Activated CD4-positive, alpha-beta memory T cell treated with anti-CD3 and anti-CD28 coated beads for 36 hours (primary cell): ENCODE results near the gene TTC13. TPM values are rescaled to one million over a fixed set of nuclear protein-coding genes. Genes with fewer than 3 reads are reported as not detected.

Experiments used
- CTCF ChIA-PET: fragments of 350-600 bp; sonication (Branson Sonifier 250); formaldehyde crosslinking; loops from one replicate; lab custom pipeline; 2021; ENCODE audit warnings: antibody characterized with exemption, inconsistent platforms; lab: Charles Lee
- POLR2A ChIA-PET: fragments of 350-600 bp; sonication (Branson Sonifier 250); formaldehyde crosslinking; loops from one replicate; lab custom pipeline; 2021; ENCODE audit warnings: antibody characterized with exemption; lab: Charles Lee
- DNase-seq: peaks from one replicate; pipeline ENCODE4 v3.0.0-alpha.2; 2020
- H3K27ac Mint-ChIP-seq: one replicate; pipeline ENCODE4 v1.8.0; 2021; ENCODE audit warnings: mixed read lengths
- H3K27me3 Mint-ChIP-seq: one replicate; pipeline ENCODE4 v1.8.0; 2021; ENCODE audit warnings: mixed read lengths
- H3K36me3 Mint-ChIP-seq: one replicate; pipeline ENCODE4 v1.8.0; 2021; ENCODE audit warnings: mixed read lengths
- H3K4me1 Mint-ChIP-seq: one replicate; pipeline ENCODE4 v1.8.0; 2021; ENCODE audit warnings: low read depth, mixed read lengths
- H3K4me3 Mint-ChIP-seq: one replicate; pipeline ENCODE4 v1.8.0; 2021; ENCODE audit warnings: mild to moderate bottlenecking, mixed read lengths
- H3K9me3 Mint-ChIP-seq: one replicate; pipeline ENCODE4 v1.8.0; 2021; ENCODE audit warnings: mixed read lengths
- intact Hi-C: fragments of 100-400 bp; cut with micrococcal nuclease; formaldehyde crosslinking; loops from one replicate; pipeline ENCODE4 v1.15.1; 2023
- total RNA-seq, 2 experiments: library from RNA; stranded (reverse); gene quantifications; one replicate each; pipeline ENCODE4 v1.2.3, GENCODE V29; 2021

TTC13 gene
- total RNA-seq, 2 experiments from 2014 or later, result 17.3 to 18.3 TPM

DNA sequence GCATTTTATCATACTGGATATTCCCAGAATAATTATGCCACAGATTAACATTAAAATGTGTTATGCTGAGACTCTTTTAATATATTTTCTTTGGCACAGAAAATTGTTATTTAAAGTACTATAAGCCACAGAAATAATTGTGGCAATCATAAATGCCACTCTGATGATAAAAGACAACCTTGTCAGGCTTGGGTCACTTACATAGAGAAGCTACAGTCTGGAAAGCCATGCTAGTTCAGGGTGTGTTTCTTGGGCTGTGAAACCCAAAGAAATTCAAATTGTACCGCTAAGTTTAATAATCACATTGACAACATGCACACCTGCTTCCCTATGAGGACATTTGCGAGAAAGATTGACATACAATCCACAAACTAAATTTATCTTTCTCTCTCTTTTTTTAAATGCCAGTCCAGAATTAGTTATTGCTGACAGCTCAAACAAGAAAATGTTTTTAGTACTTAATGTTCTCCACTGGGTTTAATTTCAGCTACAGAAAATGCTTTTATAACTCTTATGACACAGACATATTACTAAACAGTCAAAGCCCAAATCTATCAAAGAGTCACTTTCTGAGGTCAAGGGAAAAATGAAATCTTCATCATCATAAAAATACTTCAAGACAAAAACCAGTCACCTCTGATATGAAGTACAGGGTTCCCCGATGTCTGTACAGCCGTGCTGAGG lies 38.7 kb downstream of the TTC13 start:
- H3K27ac Mint-ChIP-seq, result no peak overlapping the region
- intact Hi-C loops, result no loop called here
- no peaks in the 10 kb centered on the region for H3K27me3 Mint-ChIP-seq
- no peak for DNase-seq
- peaks cover 10% of the 10 kb centered on the region for H3K4me1 Mint-ChIP-seq
- POLR2A ChIA-PET, result no interaction called here
- H3K9me3 Mint-ChIP-seq, result no peaks in the 10 kb centered on the region
- H3K4me3 Mint-ChIP-seq, result no peak overlapping the region
- CTCF ChIA-PET, result interaction anchor here (0.8 to 1.0 kb wide), 2 partner anchors 14 to 25 kb away, joined by 3 to 4 read pairs; no protein-coding TSS in a partner anchor
- H3K36me3 Mint-ChIP-seq, result peaks cover 17% of the 10 kb centered on the region

DNA sequence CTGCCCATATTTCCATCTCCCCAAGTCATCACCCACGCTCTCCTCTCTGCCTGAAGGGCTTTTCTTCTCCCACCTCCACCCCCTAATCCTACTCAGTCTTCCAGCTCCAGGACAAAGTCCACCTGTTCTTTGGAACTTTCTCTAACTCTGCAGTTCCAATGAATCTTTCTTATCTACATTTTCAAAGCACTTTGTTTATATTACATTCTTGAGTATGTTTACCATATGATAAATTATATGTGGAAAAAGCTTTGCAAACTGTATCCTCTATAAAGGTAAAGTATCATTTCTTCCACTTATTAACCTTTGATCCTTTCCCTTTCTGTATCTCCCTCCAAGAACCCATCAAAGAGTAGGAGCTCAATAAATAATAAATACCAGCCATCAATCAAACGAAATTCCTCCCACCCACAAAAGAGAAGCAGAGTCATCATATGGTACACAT lies 39.7 kb downstream of the TTC13 start:
- Mint-ChIP-seq H3K4me3 (no peak overlapping the region), H3K27ac (no peak overlapping the region), H3K27me3 (no peaks in the 10 kb centered on the region), H3K36me3 (peaks cover 13% of the 10 kb centered on the region), H3K9me3 (no peaks in the 10 kb centered on the region), H3K4me1 (peaks cover 10% of the 10 kb centered on the region)
- CTCF ChIA-PET, result interaction anchor here (0.6 to 1.6 kb wide), 4 partner anchors 26 to 1222 kb away, joined by 3 to 4 read pairs (median 3); partner anchors contain the start of genes ARV1 and TTC13
- intact Hi-C loops, result no loop called here
- POLR2A ChIA-PET, result no interaction called here
- DNase-seq, result no peak

DNA sequence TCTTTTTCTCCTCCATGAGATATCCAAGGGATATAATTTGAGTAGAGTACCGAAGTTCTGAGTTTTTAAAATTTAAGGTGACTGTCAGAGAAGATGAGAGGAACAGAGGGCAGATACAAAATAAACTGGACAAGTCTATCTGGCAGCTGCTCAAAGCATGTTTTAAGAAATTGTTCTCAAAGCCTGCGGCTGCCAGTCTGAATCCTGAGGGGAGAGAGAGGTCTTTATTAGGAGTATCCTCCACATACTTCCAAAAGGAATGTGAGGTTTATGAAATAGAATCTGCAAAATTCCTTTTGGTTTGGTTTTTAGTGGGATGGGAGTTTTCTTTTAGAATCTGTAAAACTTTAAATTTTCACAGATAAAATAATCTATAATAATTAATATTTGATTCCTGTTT lies 41.3 kb downstream of the TTC13 start:
- no peak overlapping the region for H3K4me3 Mint-ChIP-seq
- H3K4me1 Mint-ChIP-seq, result peaks cover 10% of the 10 kb centered on the region
- ChIA-PET POLR2A (no interaction called here), CTCF (interaction anchor here (1.6 kb wide), 1 partner anchor 41 kb away, joined by 3 read pairs; the partner anchor contains the start of genes ARV1 and TTC13)
- peaks cover 6% of the 10 kb centered on the region for H3K36me3 Mint-ChIP-seq
- no peaks in the 10 kb centered on the region for H3K9me3 Mint-ChIP-seq
- no peaks in the 10 kb centered on the region for H3K27me3 Mint-ChIP-seq
- DNase-seq, result no peak
- H3K27ac Mint-ChIP-seq, result no peak overlapping the region
- intact Hi-C loops, result no loop called here

DNA sequence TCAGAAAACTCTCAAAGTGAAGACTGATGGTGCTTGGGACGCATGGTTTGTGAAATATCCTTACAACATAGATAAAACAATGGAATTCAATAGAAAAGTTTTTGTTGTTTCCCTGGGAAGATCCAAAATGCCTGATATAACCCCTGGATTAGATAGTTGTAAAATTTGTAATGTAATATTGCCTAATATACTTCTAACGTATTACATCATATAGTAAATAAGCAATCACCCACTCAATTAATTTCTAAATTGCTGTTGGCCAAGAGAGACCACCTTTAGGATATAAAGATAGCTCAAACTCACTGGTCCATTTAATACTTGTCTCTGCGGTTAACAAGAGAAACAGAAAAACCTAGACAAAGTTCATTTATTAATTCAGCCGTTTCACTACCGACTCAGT lies 42.2 kb downstream of the TTC13 start:
- no peak for DNase-seq
- CTCF ChIA-PET, result no interaction called here
- Mint-ChIP-seq H3K4me3 (no peak overlapping the region), H3K4me1 (peaks cover 10% of the 10 kb centered on the region), H3K36me3 (peaks cover 6% of the 10 kb centered on the region), H3K27ac (no peak overlapping the region), H3K9me3 (no peaks in the 10 kb centered on the region), H3K27me3 (no peaks in the 10 kb centered on the region)
- intact Hi-C loops, result no loop called here
- POLR2A ChIA-PET, result no interaction called here

DNA sequence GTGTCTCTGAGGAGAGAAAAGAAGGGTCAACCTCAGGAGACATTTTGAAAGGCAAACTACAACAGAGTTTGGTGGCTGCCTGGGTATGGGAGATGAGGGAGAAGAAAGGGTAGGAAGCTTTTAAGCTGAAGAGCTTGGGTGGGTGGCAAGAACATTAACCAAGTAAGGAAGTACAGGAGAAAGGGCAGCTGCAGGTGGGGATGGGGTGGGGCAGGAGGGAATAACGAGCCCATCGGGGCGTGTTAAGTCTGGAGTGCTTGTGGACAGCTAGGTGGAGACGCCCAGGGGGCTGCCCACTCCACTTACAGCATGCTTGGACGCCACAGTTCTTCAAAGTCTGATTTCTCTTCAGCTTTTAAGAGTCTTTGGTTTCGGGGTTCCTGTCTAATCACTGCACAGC lies 42.8 kb downstream of the TTC13 start:
- intact Hi-C loops, result no loop called here

GRCh38 chr1:230930986-230931385 lies 47.7 kb downstream of the TTC13 start:
- no peak for DNase-seq
- intact Hi-C loops, result no loop called here
- ChIA-PET CTCF (no interaction called here), POLR2A (no interaction called here)
- H3K27ac Mint-ChIP-seq, result no peak overlapping the region
- peaks cover 19% of the 10 kb centered on the region for H3K36me3 Mint-ChIP-seq
- H3K4me3 Mint-ChIP-seq, result no peak overlapping the region
- H3K9me3 Mint-ChIP-seq, result no peaks in the 10 kb centered on the region
- H3K27me3 Mint-ChIP-seq, result no peaks in the 10 kb centered on the region
- peaks cover 4% of the 10 kb centered on the region for H3K4me1 Mint-ChIP-seq

More for the DNA sequence above, 42.8 kb downstream of the TTC13 start:
- Mint-ChIP-seq H3K9me3 (no peaks in the 10 kb centered on the region), H3K4me3 (no peak overlapping the region), H3K36me3 (peaks cover 11% of the 10 kb centered on the region), H3K27ac (no peak overlapping the region), H3K4me1 (peaks cover 14% of the 10 kb centered on the region), H3K27me3 (no peaks in the 10 kb centered on the region)
- no peak for DNase-seq
- POLR2A ChIA-PET, result no interaction called here
- CTCF ChIA-PET, result no interaction called here

- Mint-ChIP-seq H3K4me1 (peaks cover 2% of the 10 kb centered on the region), H3K36me3 (peaks cover 35% of the 10 kb centered on the region), H3K27ac (no peak overlapping the region), H3K4me3 (no peak overlapping the region), H3K27me3 (no peaks in the 10 kb centered on the region), H3K9me3 (no peaks in the 10 kb centered on the region)
- CTCF ChIA-PET, result interaction anchor here (1.4 kb wide), 1 partner anchor 14 kb away, joined by 3 read pairs; no protein-coding TSS in a partner anchor
- no peak for DNase-seq
- POLR2A ChIA-PET, result no interaction called here
- intact Hi-C loops, result no loop called here
Observed at GRCh38 chr1:230926182-230926581, 52.5 kb downstream of the TTC13 start.

DNA sequence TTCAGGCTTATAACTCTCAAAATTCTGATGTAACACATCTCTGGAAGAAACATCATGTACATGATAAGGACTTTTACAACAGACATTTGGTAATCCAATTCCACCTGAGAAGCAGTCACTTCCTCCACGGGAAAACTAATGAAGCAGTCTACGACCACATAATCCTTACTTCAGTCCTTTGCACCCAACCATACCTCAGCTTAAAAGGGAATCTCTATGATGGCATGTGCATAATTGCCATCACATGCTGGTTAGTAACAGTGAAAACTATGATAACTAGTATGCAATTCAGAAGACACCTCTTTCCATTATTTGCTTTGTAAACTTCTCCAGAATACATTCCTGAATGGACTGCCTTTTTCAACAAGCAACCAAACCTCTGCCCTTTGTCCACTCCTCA lies 53.1 kb downstream of the TTC13 start:
- no peaks in the 10 kb centered on the region for H3K4me1 Mint-ChIP-seq
- H3K9me3 Mint-ChIP-seq, result no peaks in the 10 kb centered on the region
- POLR2A ChIA-PET, result no interaction called here
- H3K4me3 Mint-ChIP-seq, result no peak overlapping the region
- CTCF ChIA-PET, result interaction anchor here (1.0 to 1.4 kb wide), 2 partner anchors 9 to 14 kb away, joined by 3 read pairs; no protein-coding TSS in a partner anchor
- H3K27ac Mint-ChIP-seq, result peak overlapping the region; percentile 23
- H3K27me3 Mint-ChIP-seq, result no peaks in the 10 kb centered on the region
- no peak for DNase-seq
- intact Hi-C loops, result no loop called here
- peaks cover 30% of the 10 kb centered on the region for H3K36me3 Mint-ChIP-seq

- H3K27ac Mint-ChIP-seq, result no peak overlapping the region
- DNase-seq, result no peak
- ChIA-PET CTCF (no interaction called here), POLR2A (no interaction called here)
- no peaks in the 10 kb centered on the region for H3K27me3 Mint-ChIP-seq
- H3K4me1 Mint-ChIP-seq, result no peaks in the 10 kb centered on the region
- intact Hi-C loops, result no loop called here
- H3K36me3 Mint-ChIP-seq, result peaks cover 31% of the 10 kb centered on the region
- H3K4me3 Mint-ChIP-seq, result no peak overlapping the region
- no peaks in the 10 kb centered on the region for H3K9me3 Mint-ChIP-seq
Observed at GRCh38 chr1:230923176-230923575, 55.5 kb downstream of the TTC13 start.

GRCh38 chr1:230922620-230923019 lies 56.0 kb downstream of the TTC13 start:
- CTCF ChIA-PET, result no interaction called here

GRCh38 chr1:230919207-230919606 lies 59.5 kb downstream of the TTC13 start:
- CTCF ChIA-PET, result interaction anchor here (0.5 to 3.2 kb wide), 7 partner anchors 18 to 487 kb away, joined by 3 to 25 read pairs (median 3); partner anchors contain the start of genes FAM89A and TTC13
- Mint-ChIP-seq H3K36me3 (peaks cover 21% of the 10 kb centered on the region), H3K27me3 (no peaks in the 10 kb centered on the region), H3K27ac (no peak overlapping the region), H3K4me3 (no peak overlapping the region), H3K4me1 (no peaks in the 10 kb centered on the region), H3K9me3 (no peaks in the 10 kb centered on the region)
- POLR2A ChIA-PET, result interaction anchor here (1.2 kb wide), 1 partner anchor 53 kb away, joined by 5 read pairs; no protein-coding TSS in a partner anchor
- intact Hi-C loops, result no loop called here
- no peak for DNase-seq

More at GRCh38 chr1:230922620-230923019, 56.0 kb downstream of the TTC13 start:
- POLR2A ChIA-PET, result no interaction called here
- Mint-ChIP-seq H3K9me3 (no peaks in the 10 kb centered on the region), H3K36me3 (peaks cover 31% of the 10 kb centered on the region), H3K4me1 (no peaks in the 10 kb centered on the region), H3K27ac (no peak overlapping the region), H3K4me3 (no peak overlapping the region), H3K27me3 (no peaks in the 10 kb centered on the region)
- intact Hi-C loops, result no loop called here
- DNase-seq, result no peak

GRCh38 chr1:230917284-230918135 lies 61.2 kb downstream of the TTC13 start:
- H3K27me3 Mint-ChIP-seq, result no peaks in the 10 kb centered on the region
- no peaks in the 10 kb centered on the region for H3K4me1 Mint-ChIP-seq
- no peak overlapping the region for H3K27ac Mint-ChIP-seq
- no peak overlapping the region for H3K4me3 Mint-ChIP-seq
- intact Hi-C loops, result loop anchor here (1.0 kb wide), 3 partner anchors 62 to 294 kb away; partner anchors contain the start of gene ARV1
- no peaks in the 10 kb centered on the region for H3K9me3 Mint-ChIP-seq
- peaks cover 26% of the 10 kb centered on the region for H3K36me3 Mint-ChIP-seq
- CTCF ChIA-PET, result interaction anchor here (0.6 to 3.2 kb wide), 14 partner anchors 9 to 294 kb away, joined by 3 to 25 read pairs (median 4); partner anchors contain the start of genes FAM89A and TTC13
- POLR2A ChIA-PET, result no interaction called here
- peak; percentile 77 for DNase-seq
